Measurements from ENCODE around the gene SHROOM2. TPM values are rescaled to one million over a fixed set of nuclear protein-coding genes. Genes with fewer than 3 reads are reported as not detected.

The SHROOM2 gene
- total and polyA plus RNA-seq, 7 donors = 0.05 to 0.47 (median 0.12) TPM

GRCh38 chrX:9880237-9880636, 94.0 kb downstream of the SHROOM2 start:
- Histone ChIP-seq H3K27ac (no peak overlapping the region), H3K27me3 (ENCODE audit: insufficient read depth in 3 of 3, low read length in 2 of 3) (peaks cover 0 to 19% (median 0%) of the 10 kb centered on the region in 3 donors), H3K36me3 (ENCODE audit: insufficient read depth in 1 of 2, low read depth in 1 of 2) (no peaks in the 10 kb centered on the region), H3K4me1 (no peaks in the 10 kb centered on the region), H3K4me3 (no peak overlapping the region), H3K9me3 (no peaks in the 10 kb centered on the region)
- ATAC-seq (no peak), DNase-seq (no peak)
- 84 to 93% (median 91%) methylated on average over 9 to 13 of the region's 13 CpGs for WGBS, 3 donors
- intact Hi-C loops (cut with DNase I) = loop anchor here in 1 of 2 donors (5.0 kb wide), 1 partner anchor 237 kb away; no protein-coding TSS in a partner anchor
- no peak for TF ChIP-seq CTCF (IDR thresholded peaks at IDR 0.05)

- no peak for ATAC-seq
Measured at GRCh38 chrX:9880870-9881269, 94.6 kb downstream of the SHROOM2 start.

GRCh38 chrX:9882669-9883446, 96.6 kb downstream of the SHROOM2 start:
- 54 to 62% (median 59%) methylated on average over 12 to 15 of the region's 15 CpGs for WGBS, 3 donors
- intact Hi-C loops (cut with DNase I) = loop anchor here in 1 of 2 donors (5.0 kb wide), 1 partner anchor 234 kb away; no protein-coding TSS in a partner anchor
- DNase-seq (no peak), ATAC-seq (no peak)
- no peak overlapping the region for H3K4me3 ChIP-seq
- H3K36me3 ChIP-seq (ENCODE audit: insufficient read depth in 1 of 2, low read depth in 1 of 2) = no peaks in the 10 kb centered on the region
- no peak for TF ChIP-seq CTCF (IDR thresholded peaks at IDR 0.05)
- H3K27me3 ChIP-seq (ENCODE audit: insufficient read depth in 3 of 3, low read length in 2 of 3) = peaks cover 0 to 19% (median 0%) of the 10 kb centered on the region in 3 donors
- H3K9me3 ChIP-seq = no peaks in the 10 kb centered on the region
- H3K27ac ChIP-seq = no peak overlapping the region
- H3K4me1 ChIP-seq = no peaks in the 10 kb centered on the region

More at GRCh38 chrX:9880870-9881269, 94.6 kb downstream of the SHROOM2 start:
- no peak overlapping the region for H3K27ac ChIP-seq
- no peak for DNase-seq
- 84 to 95% (median 94%) methylated on average over 7 of the region's 7 CpGs for WGBS, 3 donors
- no peaks in the 10 kb centered on the region for H3K36me3 ChIP-seq (ENCODE audit: insufficient read depth in 1 of 2, low read depth in 1 of 2)
- intact Hi-C loops (cut with DNase I) = loop anchor here in 1 of 2 donors (5.0 kb wide), 1 partner anchor 236 kb away; no protein-coding TSS in a partner anchor
- no peaks in the 10 kb centered on the region for H3K4me1 ChIP-seq
- TF ChIP-seq CTCF (IDR thresholded peaks at IDR 0.05) = no peak
- H3K27me3 ChIP-seq (ENCODE audit: insufficient read depth in 3 of 3, low read length in 2 of 3) = peaks cover 0 to 19% (median 0%) of the 10 kb centered on the region in 3 donors
- H3K4me3 ChIP-seq = no peak overlapping the region
- H3K9me3 ChIP-seq = no peaks in the 10 kb centered on the region

GRCh38 chrX:9884031-9884779, 98.0 kb downstream of the SHROOM2 start:
- H3K27me3 ChIP-seq (ENCODE audit: insufficient read depth in 3 of 3, low read length in 2 of 3) = peaks cover 0 to 19% (median 0%) of the 10 kb centered on the region in 3 donors
- no peak overlapping the region for H3K27ac ChIP-seq
- TF ChIP-seq CTCF (IDR thresholded peaks at IDR 0.05) = no peak
- no peaks in the 10 kb centered on the region for H3K36me3 ChIP-seq (ENCODE audit: insufficient read depth in 1 of 2, low read depth in 1 of 2)
- no peaks in the 10 kb centered on the region for H3K9me3 ChIP-seq
- 60 to 70% (median 68%) methylated on average over 9 of the region's 9 CpGs for WGBS, 3 donors
- H3K4me3 ChIP-seq = no peak overlapping the region
- no peak for ATAC-seq
- DNase-seq = no peak
- intact Hi-C loops (cut with DNase I) = loop anchor here in 1 of 2 donors (5.0 kb wide), 1 partner anchor 233 kb away; no protein-coding TSS in a partner anchor
- no peaks in the 10 kb centered on the region for H3K4me1 ChIP-seq

Data from psoas muscle (tissue), 8 donors.